CD1c-positive myeloid dendritic cell (primary cell): ENCODE data around the gene MFAP3.
"Not testable (repeated sequence)": the region's sequence is repeated elsewhere in the genome, so short reads cannot be mapped to it uniquely, and the experiment has no call there.

ENCODE experiments used
- DNase-seq: peaks from one replicate; pipeline ENCODE4 v3.0.0-alpha.2; 2016; ENCODE audit errors: extremely low spot score

Gene MFAP3

DNA sequence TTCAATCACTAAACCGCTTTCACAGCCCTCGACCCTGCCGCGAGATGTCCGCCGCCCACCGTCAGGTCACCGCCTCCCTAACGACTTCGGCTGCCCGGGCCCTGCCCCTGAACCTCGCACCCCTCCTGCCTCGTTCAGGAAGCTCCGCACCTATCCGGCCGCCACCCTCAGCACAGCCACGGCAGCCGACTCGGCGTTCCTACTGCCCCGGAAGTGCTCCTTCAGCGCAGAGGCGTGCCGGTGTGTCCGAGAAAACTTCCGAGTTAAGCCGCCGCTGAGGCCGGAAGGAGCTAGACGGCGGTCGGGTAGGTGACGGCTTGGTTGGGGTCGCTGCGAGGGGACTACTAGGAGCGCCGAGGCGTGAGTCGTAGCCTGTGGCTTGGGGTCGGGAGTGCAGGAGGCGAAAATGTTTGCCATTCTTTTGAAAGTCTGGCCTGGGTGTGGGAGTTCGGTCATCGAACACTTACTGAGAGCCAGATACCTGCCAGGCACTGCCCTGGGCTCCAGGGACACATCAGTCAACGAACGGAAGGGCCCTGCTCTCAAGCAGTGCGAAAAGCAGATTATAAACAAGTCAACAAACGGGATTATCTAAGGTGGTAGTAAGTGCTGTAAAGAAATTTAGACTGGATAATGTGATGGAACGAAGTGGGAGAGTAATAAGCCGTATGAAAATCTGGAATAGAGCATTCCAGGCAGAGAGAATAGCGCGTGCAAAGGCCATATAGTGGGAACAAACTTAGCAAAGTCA, at the start of gene MFAP3, which contains the start of gene FAM114A2:
Gene MFAP3, plus strand, starts transcription at position 261 of the 751 bp plus-strand sequence. CDS start 10,756 bp downstream, outside the sequence.
Gene FAM114A2, minus strand, starts transcription at position 204 of the 751 bp plus-strand sequence. CDS start 3,957 bp downstream, outside the sequence.
- DNase-seq, result peak; percentile 92

DNA sequence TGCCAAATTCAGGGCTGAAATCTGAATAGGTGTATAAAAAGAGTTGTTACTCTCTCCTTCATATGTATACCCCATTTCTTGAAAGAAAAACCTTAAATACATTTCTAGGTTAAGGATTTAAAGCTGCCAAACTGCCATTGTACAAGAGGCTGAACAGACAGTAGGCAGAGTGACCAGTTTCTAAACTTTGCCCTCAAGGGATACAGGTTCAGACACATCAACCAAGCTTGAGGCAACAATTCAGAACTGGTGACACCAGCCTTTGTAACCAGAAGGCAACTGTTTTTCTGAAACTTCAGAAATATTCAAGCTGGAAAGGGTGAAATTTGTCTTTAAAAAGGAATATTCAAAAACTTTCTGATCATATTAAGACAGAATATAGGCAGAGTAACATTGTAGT, 47.6 kb upstream of the MFAP3 start:
- no peak for DNase-seq

DNA sequence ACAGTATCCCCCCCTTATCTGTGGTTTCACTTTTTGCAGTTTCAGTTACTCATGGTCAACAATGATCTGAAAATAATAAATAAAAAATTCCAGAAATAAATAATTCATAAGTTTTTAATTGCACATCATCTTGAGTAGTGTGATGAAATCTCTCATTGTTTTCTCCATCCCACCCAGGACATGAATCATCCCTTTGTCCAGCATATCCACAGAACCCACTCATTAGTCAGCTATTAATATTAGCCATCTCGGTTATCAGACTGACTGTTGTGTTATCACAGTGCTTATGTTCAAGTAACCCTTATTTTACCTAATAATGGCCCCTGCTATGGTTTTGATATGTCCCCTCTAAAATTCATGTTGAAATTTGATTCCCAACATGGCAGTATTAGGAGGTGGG, 40.8 kb upstream of the MFAP3 start:
- no peak for DNase-seq

DNA sequence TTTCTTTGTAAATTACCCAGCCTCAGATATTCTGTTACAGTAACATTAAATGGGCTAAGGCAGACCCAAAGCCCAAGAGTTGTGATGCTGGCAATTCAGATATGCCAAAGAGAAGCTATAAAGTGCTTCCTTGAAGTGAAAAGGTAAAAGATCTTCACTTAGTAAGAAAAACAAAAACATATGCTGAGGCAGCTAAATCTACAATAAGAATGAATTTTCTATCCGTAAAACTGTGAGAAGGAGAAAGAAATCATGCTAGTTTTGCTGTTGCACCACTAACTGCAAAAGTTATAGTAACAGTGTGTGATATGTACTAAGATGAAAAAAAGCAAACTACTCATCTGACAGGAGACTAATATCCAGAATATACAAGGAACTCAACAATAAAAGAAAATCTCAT, 40.0 kb upstream of the MFAP3 start:
- DNase-seq, result no peak

DNA sequence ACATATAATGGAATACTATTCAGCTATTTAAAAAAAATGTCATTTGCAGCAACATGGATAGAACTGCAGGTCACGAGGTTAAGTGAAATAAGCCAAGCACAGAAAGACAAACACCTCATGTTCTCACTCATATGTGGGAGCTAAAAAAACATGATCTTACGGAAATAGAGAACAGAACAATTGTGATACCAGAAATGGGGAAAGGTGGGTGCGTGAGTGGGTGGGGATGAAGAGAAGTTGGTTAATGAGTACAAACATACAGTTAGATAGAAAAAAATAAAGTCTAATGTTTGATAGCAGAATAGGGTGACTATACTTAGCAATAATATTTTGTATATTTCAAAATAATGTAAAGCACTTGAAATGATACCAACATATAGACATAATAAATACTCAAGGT, 38.8 kb upstream of the MFAP3 start:
- no peak for DNase-seq

DNA sequence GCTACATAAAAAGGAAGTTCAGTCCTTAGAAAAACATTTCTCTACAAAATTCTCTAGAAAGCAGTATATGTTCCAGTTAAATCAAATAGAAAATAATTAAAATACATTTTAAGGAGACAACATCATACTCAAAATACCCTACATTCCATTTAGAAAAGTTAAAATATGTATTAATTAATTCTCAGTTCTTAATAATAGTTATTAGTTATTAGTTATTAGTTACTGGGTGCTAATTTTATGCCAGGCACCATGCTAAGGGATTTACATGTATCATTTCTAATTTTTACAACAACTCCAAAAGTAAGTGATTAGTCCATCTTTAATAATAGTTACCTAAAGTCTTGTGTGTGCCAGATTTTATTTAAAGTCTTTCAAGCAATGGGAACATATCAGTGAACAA, 38.1 kb upstream of the MFAP3 start:
- DNase-seq, result no peak

DNA sequence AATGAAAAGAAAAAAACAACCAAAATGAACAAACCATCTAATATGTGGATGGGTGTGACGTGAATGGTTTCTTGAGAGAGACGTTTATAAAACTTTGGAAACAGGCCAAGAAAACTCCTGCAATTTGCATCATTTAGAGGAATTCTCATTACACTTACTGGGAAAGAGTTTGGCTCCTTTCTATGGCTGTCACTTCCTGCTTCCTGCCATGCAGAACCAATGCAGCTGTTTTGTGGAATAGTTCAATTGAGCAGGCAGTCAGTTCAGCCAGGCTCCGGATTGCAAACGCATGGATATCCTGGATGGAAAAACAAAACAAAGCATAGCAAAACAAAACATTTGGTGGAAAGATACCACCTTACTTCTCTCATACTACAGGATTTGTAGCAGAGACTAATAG, 36.7 kb upstream of the MFAP3 start:
- DNase-seq, result no peak

DNA sequence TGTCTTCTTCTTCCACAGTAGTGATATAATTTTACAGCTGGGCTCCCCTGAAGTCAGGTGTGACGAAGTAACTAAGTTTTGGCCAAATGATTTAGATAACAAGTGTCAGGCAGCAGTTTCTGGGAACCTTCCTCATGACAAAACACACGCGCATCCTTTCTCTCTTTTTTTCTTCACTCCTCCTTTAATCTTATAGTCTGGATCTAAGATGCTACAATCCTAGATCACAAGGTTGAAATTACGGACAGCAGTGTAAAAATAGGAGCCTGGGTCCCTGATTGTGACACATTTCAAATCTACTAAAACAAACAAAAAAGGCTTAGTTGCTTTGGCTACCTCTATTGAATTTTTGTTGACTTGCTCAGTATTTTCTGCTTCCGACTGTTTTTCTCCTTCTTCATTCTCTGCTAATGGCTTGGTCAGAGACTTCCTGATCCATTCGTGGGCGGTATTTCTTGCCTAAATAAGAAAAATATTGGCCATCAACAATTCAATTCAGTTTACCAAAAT, 36.2 kb upstream of the MFAP3 start:
- DNase-seq, result no peak

DNA sequence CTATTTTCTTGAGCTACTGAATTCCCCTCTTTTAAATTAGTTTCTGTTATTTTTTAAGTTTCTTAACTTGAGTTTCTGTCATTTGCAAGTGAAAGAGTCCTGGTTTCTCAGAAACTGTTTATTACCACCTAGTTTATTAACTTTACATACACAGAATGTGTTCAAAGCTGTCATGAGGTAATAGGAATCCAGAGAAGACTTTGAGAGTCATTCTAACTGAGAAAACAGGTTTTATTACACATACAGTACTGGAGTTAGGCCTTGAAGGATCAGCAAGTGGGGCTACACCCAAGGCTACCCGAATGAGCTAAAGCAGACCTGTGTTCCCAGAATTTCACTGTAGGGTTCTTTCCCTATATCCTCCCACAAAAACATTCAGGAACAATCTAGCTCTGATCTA, 33.1 kb upstream of the MFAP3 start:
- DNase-seq, result no peak

DNA sequence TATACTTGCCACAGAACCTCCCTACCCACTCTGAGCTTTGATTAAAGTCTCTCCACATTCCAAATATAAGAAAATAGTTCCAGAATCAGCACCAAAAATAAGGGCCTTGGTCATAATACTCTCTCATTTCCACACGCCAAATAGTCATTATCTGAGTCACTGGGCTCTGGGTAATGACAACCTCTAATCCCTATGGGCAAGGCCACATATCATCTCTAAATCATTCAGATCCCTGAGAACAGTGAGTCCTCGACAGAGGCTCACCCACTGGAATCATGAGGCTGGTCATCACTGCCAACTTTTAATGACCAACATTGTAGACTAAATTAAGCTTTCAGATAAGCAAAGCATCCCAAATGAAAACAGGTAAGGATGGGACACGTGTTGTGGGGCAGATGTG, 28.1 kb upstream of the MFAP3 start:
- no peak for DNase-seq

DNA sequence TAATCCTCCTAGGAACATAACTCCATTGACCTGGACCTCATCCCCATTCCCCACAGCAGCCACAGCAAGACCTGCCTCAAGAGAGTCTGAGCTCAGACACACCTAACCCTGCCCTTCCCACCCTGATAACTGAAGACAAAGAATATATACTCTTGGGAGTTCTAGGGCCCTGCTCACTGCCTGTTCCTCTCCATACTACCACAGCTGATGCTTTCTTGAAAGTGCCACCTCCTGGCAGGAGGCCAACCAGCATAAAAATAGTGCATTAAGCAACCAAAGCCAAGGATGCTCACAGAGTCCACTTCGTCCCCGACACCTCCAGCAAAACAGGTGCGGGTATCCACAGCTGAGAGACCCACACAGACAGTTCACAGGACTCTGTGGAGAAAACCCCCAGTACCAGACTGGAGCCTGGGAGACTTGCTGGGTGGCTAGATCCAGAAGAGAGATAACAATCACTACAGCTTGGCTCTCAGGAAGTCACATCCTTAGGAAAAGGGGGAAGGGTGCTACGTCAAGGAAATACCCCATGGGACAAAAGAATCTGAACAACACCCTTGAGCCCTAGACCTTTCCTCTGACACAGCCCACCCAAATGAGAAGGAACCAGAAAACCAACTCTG, 23.6 kb upstream of the MFAP3 start:
- no peak for DNase-seq

DNA sequence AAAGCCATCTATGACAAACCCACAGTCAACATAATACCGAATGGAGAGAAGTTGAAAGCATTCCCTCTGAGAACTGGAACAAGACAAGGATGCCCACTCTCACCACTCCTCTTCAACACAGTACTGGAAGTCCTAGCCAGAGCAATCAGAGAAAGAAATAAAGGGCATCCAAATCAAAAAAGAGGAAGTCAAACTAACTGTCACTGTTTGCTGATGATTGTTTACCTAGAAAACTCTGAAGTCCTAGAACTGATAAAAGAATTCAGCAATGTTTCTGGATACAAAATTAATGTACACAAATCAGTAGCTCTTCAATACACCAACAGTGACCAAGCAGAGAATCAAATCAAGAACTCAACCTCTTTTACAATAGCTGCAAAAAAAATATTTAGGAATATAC, 19.8 kb upstream of the MFAP3 start:
- not testable (repeated sequence) for DNase-seq

DNA sequence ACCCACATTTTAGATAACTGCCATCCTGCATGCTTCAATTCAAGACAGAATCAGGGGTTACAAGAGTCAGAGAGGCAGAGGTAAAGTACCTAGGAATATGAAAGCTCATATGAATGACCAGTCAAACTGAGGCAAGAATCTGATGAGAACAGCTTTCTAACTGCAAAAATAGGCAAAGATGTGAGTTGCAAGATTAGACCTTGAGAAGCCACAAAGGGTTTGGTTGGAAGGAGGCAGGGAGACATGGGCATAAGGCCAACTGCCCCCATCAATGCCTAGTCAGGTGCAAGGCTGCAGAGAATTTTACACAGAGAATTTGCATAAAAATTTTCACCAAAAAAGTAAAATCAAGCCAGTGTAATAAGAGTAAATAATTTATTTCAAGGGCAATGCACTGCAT, 12.8 kb upstream of the MFAP3 start:
- DNase-seq, result no peak

DNA sequence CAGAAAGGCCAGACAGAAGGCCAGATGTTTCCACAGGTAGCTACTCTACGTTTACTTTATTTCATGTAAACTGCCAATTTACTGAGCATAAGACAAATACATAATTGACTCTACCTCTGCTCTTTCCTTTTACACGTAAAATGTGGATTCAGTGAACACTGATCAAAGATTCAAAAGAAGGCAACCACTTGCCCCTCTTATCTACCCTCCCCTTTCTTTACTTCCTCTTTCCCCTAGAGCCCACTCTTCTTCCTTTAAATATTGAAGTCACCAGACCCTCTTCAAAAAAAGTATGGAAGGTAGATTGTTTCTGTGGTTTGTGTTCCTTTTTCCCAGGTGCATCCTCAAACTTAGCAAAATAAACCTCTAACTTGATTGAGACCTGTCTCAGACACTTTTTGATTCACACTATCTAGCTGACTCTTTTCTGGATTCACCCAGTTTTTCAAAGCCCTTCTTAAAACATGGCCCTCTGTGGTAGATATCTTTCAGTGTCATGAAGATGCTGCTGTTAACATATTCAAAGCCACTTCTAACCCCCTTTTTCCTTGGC, 6.8 kb upstream of the MFAP3 start:
- no peak for DNase-seq

DNA sequence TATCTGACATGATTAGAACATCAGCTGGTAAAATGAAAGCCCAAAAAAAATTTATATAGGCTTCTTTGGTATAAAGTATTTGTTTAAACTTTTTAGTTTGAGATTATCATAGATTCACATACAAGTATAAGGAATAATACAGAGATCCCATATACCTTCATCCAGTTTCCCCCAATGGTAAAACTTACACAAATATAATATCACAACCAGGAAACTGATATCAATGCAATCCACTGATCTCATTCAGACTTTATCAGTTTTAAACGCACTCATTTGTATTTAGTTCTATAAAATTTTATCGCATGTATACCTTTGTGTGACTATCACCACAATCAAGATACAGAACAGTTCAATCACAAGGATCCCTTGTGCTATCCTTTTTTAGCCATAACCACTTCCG, 3.8 kb upstream of the MFAP3 start:
- DNase-seq, result no peak

DNA sequence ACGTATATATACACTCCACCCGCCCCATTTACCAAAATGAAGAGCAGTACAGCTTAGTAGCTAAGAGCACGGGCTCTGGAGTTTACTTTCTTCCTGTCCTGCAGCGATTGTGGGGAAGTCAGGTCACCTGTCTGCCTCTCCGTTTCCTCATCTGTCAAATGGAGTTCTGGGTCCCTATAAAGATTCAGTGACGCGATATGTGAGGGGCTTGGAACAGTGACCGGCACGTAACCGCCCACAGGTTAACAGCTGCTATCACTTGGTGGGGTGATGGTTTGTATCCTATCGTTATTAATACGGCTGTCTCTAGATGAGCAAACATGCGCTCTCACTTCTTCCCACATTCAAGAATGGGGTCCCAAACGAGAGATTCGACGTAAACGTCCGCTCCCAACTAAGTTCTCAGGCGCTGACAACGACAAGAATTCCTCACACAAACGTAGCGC, 483 bp upstream of the MFAP3 start:
- DNase-seq, result peak; percentile 64

DNA sequence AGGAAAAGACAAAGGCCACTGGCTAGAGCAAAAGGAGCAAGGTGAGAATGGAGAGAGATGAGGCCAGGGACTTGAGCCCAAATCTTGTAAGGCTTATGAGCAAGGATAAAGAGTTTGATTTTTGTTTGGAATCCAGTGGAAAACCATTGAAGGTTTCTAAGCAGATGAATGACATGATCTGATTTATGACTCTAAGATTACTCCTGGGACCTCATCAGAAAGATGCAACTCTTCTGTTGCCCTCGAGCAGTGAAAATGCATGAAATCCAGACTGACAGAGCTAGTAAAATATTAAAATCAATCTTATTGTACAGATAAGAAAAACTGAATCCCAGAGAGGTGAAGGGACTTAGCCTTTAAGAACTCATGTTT, 677 bp downstream of the MFAP3 start:
- DNase-seq, result no peak

DNA sequence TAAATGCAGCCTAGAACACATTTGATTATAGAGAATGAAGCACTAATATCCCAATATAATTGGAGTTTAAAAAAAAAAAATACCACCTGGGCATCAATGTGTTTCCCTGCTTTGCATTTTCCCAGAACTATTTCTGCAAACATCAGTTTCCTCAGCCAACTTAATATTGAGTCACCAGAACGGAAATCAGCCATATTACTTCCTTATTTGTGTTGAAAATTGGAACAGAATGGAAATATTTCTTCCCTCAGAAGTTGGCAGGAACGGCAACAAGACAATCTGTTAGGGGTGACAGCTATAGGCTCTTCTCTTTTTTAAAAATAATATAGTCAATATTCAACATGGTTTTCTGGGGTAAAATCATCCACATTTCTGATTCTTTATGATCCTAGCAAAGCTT, 4.0 kb downstream of the MFAP3 start:
- DNase-seq, result peak; percentile 29

DNA sequence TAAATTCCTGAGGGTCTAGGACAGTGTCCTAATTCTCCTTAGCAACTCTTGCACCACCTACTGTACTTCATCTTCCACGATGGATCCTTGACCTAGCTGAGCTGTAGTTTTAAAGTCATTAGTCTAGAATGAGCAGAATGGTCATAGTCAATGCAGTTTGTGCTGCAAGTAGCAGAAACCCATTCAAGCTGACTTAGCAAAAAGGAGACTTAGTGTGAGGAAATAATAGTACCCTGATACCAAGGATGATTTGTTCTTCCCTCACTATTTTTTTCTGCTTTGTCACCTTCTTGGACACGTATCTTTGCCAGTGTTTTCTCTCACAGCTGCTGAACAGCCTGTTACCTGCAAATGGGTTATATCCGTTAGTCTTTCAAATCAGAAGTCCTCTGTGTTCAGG, 5.3 kb downstream of the MFAP3 start:
- DNase-seq, result no peak

DNA sequence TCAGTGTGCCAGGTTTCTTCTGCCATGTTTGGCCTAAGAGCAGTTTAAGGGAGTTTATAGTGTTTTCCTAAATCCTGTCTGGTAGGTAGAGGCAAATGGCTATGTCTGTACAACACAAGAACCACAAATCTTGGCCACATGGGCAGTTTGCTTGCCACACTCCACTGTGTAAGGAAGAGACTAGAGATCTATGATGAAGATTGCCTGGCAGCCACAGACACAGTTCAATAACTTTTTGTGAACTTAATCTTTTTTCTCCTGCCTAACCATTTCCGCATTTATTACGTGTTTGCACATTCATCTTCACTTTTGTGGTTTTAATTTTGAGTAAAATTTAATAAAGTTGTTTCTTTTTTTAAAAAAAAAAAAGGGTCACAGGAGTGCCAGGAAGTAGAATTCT, 5.8 kb downstream of the MFAP3 start:
- no peak for DNase-seq

DNA sequence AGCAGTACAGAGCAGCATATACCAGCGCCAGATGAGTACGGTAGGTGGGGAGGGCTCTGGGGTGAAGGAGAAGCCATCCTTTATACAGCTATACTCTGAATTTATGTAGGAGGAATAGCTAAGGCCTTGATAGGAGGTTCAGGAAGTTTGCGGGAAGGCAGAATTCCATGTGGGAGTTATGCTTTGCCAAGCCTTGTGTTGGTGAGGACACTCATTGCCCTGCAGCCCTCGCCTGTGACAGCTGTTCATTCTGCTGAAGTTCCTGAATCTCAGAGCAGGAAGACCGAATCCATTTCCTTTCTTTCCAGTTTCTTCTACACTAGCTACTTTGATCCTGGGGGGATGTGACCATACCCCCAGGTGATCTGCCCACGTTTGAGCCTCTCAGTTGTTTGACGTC, 7.7 kb downstream of the MFAP3 start:
- no peak for DNase-seq

DNA sequence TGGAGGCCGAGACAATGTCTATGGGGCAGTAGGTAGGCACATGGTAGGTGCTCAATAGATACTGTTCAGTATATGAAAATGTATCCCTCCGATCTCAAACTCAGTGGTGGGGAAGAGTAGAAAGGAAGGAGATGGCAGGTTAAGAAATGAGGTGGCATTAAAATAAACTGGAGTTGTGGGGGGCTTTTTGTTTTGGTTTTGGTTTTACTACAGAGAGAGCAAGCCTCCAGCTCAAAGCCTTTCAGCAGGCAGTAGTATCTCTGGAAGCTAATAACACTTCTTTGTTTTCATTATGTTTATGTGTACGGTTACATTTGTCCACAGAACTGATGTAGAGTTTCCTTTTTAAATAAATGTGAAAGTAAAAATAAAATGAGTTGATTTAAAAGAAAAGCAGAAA, 8.6 kb downstream of the MFAP3 start:
- no peak for DNase-seq

DNA sequence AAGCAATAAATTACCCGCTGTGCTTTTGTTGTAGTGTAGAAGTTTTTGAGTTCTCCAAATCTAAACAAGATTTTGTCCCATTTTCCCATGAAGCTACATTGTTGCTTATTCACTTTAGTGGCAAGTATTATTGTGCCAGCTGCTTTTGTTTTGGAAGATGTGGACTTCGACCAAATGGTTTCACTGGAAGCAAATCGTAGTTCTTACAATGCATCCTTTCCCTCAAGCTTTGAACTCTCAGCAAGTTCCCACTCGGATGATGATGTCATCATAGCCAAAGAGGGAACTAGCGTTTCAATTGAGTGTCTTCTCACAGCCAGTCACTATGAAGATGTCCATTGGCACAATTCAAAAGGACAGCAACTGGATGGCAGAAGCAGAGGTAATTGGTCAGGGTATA, 10.9 kb downstream of the MFAP3 start:
- peak; percentile 57 for DNase-seq
